ENCODE data around the gene QSOX1. TPM values are rescaled to one million over a fixed set of nuclear protein-coding genes. Genes with fewer than 3 reads are reported as not detected.
"Not testable (repeated sequence)": the region's sequence is repeated elsewhere in the genome, so short reads cannot be mapped to it uniquely, and the experiment has no call there.

Gene QSOX1
- total and polyA plus RNA-seq, 8 donors: 145 to 482 (median 190) TPM

- Histone ChIP-seq H3K4me1 (peaks cover 0 to 34% of the 10 kb centered on the region in 2 donors), H3K27ac (peak overlapping the region in 1 of 2 donors; percentile 79), H3K27me3 (no peaks in the 10 kb centered on the region), H3K4me3 (no peak overlapping the region), H3K9me3 (no peaks in the 10 kb centered on the region), H3K36me3 (no peaks in the 10 kb centered on the region)
- TF ChIP-seq, protein P1, sequence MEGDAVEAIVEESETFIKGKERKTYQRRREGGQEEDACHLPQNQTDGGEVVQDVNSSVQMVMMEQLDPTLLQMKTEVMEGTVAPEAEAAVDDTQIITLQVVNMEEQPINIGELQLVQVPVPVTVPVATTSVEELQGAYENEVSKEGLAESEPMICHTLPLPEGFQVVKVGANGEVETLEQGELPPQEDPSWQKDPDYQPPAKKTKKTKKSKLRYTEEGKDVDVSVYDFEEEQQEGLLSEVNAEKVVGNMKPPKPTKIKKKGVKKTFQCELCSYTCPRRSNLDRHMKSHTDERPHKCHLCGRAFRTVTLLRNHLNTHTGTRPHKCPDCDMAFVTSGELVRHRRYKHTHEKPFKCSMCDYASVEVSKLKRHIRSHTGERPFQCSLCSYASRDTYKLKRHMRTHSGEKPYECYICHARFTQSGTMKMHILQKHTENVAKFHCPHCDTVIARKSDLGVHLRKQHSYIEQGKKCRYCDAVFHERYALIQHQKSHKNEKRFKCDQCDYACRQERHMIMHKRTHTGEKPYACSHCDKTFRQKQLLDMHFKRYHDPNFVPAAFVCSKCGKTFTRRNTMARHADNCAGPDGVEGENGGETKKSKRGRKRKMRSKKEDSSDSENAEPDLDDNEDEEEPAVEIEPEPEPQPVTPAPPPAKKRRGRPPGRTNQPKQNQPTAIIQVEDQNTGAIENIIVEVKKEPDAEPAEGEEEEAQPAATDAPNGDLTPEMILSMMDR (IDR thresholded peaks at IDR 0.05): no peak
- DNase-seq: no peak
- intact Hi-C loops (cut with DNase I): no loop called here
- ATAC-seq: no peak
Observed at GRCh38 chr1:180130651-180131050, 24.0 kb upstream of the QSOX1 start.

GRCh38 chr1:180131510-180131909, 23.2 kb upstream of the QSOX1 start:
- no peaks in the 10 kb centered on the region for H3K27me3 ChIP-seq
- intact Hi-C loops (cut with DNase I): no loop called here
- no peaks in the 10 kb centered on the region for H3K36me3 ChIP-seq
- ATAC-seq (peak; percentile 14), DNase-seq (peak in 1 of 4 donors; percentile 57)
- peak overlapping the region in 1 of 2 donors; percentile 11 for H3K4me3 ChIP-seq
- peak overlapping the region in 1 of 2 donors; percentile 79 for H3K27ac ChIP-seq
- H3K4me1 ChIP-seq: peaks cover 0 to 34% of the 10 kb centered on the region in 2 donors
- no peaks in the 10 kb centered on the region for H3K9me3 ChIP-seq
- TF ChIP-seq, protein P1 (IDR thresholded peaks at IDR 0.05): no peak

DNA sequence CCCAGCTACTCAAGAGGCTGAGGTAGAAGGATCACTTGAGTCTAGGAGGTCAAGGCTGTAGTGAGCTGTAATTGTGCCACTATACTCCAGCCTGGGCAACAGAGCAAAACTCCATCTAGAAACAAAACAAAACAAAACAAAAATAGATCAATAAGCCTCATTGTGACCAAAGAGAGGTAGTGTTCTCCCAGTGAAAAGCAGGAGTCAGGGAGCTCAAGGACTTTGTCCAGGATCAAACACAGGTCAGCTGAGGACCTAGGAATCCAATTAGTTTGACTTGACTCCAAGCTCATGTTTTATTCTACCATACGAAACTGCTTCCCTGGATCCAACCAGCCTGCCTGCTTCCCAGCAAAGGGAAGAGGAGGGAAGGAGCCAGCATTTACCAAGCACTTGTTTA, 21.5 kb upstream of the QSOX1 start:
- ATAC-seq: peak; percentile 36
- intact Hi-C loops (cut with DNase I): no loop called here
- TF ChIP-seq, protein P1 (IDR thresholded peaks at IDR 0.05): no peak

GRCh38 chr1:180133688-180134087, 21.0 kb upstream of the QSOX1 start:
- H3K4me3 ChIP-seq; DNase-seq; H3K9me3 ChIP-seq; H3K27me3 ChIP-seq; ATAC-seq; intact Hi-C loops (cut with DNase I); H3K27ac ChIP-seq; H3K36me3 ChIP-seq: not testable (repeated sequence)
- H3K4me1 ChIP-seq: peaks cover 0 to 21% of the 10 kb centered on the region in 2 donors

More for the DNA sequence above, 21.5 kb upstream of the QSOX1 start:
- Histone ChIP-seq H3K36me3 (no peaks in the 10 kb centered on the region), H3K4me3 (no peak overlapping the region), H3K4me1 (peaks cover 0 to 22% of the 10 kb centered on the region in 2 donors), H3K9me3 (no peaks in the 10 kb centered on the region), H3K27me3 (no peaks in the 10 kb centered on the region), H3K27ac (no peak overlapping the region)
- no peak for DNase-seq

DNA sequence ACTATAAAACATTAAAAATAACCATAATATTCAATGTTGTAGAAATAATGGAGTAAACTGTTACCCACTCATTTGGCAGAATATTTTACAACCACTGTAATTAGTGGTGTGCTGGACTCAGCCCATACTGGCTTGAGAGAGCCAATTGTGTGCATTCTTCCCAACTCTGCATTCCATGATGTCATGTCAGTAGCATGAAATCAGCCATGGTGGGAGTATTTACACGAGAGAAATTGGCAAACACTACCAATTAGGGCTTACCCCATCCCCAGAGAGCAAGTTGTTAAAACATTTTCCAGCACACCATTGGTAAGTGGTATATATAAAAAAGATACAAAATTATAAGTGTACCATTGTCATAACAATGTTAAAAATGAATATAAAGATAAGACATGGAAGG, 19.1 kb upstream of the QSOX1 start:
- DNase-seq (no peak), ATAC-seq (no peak)
- TF ChIP-seq, protein P1 (IDR thresholded peaks at IDR 0.05): no peak
- H3K27me3 ChIP-seq: no peaks in the 10 kb centered on the region
- no peaks in the 10 kb centered on the region for H3K9me3 ChIP-seq
- no peak overlapping the region for H3K4me3 ChIP-seq
- H3K27ac ChIP-seq: no peak overlapping the region
- intact Hi-C loops (cut with DNase I): no loop called here
- H3K36me3 ChIP-seq: no peaks in the 10 kb centered on the region
- peaks cover 0 to 21% of the 10 kb centered on the region in 2 donors for H3K4me1 ChIP-seq

DNA sequence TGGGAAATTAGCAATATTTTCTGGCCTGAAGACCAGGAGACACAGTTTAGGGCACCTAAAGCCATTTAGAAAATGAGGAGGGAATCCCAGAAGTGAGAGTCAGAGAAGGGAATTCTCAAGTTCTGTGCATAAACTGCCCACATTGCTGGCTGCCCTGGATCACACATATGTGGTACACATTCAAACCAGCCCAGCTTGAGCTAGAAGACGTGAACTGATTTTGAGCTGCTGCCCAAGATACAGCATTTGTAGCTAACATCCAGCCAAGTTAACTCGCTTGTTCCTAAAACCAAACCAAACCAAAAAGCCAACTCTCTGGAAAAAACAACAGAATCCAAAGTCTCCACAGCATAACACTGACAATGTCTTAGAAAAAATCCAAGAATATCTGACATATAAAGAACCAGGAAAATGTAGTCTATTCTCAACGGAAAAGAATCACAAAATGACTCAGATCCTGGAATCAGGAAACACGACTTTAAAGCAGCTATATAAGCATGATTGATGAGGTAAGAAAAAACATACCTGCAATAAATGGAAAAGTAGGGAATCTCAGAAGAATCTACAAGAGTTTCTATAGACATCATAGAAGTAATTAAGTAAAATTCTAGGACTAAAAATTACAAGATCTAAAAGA, 18.2 kb upstream of the QSOX1 start:
- TF ChIP-seq, protein P1 (IDR thresholded peaks at IDR 0.05): no peak

More for the DNA sequence above, 18.2 kb upstream of the QSOX1 start:
- Histone ChIP-seq H3K27me3 (no peaks in the 10 kb centered on the region), H3K27ac (no peak overlapping the region), H3K36me3 (no peaks in the 10 kb centered on the region), H3K4me3 (no peak overlapping the region), H3K9me3 (no peaks in the 10 kb centered on the region), H3K4me1 (peaks cover 0 to 14% of the 10 kb centered on the region in 2 donors)
- intact Hi-C loops (cut with DNase I): no loop called here
- DNase-seq (no peak), ATAC-seq (no peak)

Measured in left lung (tissue), 10 donors.